Cardiac septum (tissue), 1 donor: ENCODE data around the gene DYDC2. TPM values are rescaled to one million over a fixed set of nuclear protein-coding genes. Genes with fewer than 3 reads are reported as not detected.

Source experiments
- DNase-seq: peaks from one replicate; pipeline ENCODE4 v3.0.0-alpha.2; 2020; ENCODE audit warnings: low spot score
- intact Hi-C: fragments of 100-400 bp; cut with DNase I; formaldehyde crosslinking; loops from one replicate; pipeline ENCODE4 v1.14.0; 2022
- total RNA-seq: library from RNA; stranded (reverse); fragmentation: NEBNext Ultra II Directional; extraction: Animal tissue kit (Norgen Biotek cat#: 25700); gene quantifications from one replicate; pipeline ENCODE4 v1.2.1, GENCODE V29; 2021
- donor health status: DM: no; HTN: no; CAD: no.

The DYDC2 gene
- total RNA-seq, 1 donor from 2014 or later = not detected

DNA sequence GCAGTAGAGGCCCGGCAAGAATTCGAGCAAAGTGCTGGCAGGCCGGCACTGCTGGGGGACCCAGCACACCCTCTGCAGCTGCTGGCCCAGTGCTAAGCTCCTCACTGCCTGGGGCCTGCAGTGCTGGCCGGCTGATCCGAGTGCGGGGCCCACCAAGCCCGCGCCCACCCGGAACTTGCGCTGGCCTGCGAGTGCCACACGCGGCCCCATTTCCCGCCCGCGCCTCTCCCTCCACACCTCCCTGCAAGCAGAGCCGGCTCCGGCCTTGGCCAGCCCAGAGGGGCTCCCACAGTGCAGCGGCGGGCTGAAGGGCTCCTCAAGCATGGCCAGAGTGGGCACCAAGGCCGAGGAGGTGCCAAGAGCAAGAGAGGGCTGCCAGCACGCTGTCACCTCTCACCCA, 3.1 kb downstream of the DYDC2 start:
- intact Hi-C loops = no loop called here
- DNase-seq = no peak

- intact Hi-C loops = no loop called here
- DNase-seq = no peak
These were observed 8.9 kb downstream of the DYDC2 start for GRCh38 chr10:80365510-80365909.

GRCh38 chr10:80371467-80371866, 14.9 kb downstream of the DYDC2 start:
- no peak for DNase-seq
- intact Hi-C loops = no loop called here

- intact Hi-C loops = no loop called here
- no peak for DNase-seq
These were observed 16.1 kb downstream of the DYDC2 start for GRCh38 chr10:80372675-80373074.

GRCh38 chr10:80373502-80373901, 16.9 kb downstream of the DYDC2 start:
- DNase-seq = no peak
- intact Hi-C loops = no loop called here

DNA sequence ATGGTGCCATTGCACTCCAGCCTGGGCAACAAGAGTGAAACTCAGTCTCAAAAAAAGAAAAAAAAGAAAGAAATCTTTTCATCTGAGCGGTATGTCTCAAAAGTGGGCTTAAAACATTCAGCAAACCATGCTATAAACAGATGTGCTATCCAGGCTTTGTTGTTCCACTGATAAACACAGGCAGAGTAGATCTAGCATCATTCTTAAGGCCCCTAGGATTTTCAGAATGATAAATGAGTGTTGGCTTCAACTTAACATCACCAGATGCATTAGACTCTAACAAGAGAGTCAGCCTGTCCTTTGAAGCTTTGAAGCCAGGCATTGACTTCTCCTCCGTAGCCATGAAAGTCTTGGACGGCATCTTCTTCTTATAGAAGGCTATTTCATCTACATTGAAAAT, 23.1 kb downstream of the DYDC2 start:
- no peak for DNase-seq
- intact Hi-C loops = loop anchor here (5.0 to 10.0 kb wide), 3 partner anchors 65 to 285 kb away; no protein-coding TSS in a partner anchor

DNA sequence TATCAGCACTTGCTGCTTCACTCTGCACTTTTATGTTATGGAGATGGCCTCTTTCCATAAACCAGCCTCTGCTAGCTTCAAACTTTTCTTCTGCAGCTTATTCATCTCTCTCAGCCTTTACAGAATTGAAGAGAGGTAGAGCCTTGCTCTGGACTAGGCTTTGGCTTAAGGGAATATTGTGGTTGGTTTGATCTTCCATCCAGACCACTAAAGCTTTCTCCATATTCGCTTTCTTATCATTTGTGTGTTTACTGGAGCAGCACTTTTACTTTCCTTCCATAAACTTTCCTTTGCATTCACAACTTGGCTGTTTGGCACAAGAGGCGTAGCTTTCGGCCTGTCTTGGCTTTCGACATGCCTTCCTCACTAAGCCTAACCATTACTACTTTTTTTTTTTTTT, 23.6 kb downstream of the DYDC2 start:
- no peak for DNase-seq
- intact Hi-C loops = loop anchor here (5.0 to 10.0 kb wide), 3 partner anchors 65 to 285 kb away; no protein-coding TSS in a partner anchor

DNA sequence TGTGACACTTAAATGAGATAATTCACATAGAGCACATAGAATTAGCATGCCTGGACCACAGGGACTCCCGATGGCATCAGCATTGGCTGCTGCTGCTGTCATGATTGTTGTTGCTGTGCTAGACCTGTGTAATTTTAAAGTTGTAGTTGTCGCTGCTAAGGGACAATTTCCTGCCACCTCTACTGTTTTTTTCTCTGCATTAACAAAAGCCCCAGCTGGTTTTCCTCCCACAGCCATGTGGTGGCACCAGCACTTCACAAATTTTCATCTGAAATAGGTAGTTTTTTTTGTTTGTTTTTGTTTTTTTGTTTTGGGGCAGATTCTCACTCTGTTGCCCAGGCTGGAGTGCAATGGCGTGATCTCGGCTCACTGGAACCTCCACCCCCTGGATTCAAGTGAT, 26.4 kb downstream of the DYDC2 start:
- intact Hi-C loops = loop anchor here (5.0 to 10.0 kb wide), 3 partner anchors 62 to 282 kb away; no protein-coding TSS in a partner anchor
- DNase-seq = no peak

- intact Hi-C loops = no loop called here
These were observed 34.2 kb downstream of the DYDC2 start for GRCh38 chr10:80390740-80391139.

GRCh38 chr10:80392250-80392649, 35.7 kb downstream of the DYDC2 start:
- intact Hi-C loops = no loop called here
- DNase-seq = no peak

More at GRCh38 chr10:80390740-80391139, 34.2 kb downstream of the DYDC2 start:
- DNase-seq = no peak

DNA sequence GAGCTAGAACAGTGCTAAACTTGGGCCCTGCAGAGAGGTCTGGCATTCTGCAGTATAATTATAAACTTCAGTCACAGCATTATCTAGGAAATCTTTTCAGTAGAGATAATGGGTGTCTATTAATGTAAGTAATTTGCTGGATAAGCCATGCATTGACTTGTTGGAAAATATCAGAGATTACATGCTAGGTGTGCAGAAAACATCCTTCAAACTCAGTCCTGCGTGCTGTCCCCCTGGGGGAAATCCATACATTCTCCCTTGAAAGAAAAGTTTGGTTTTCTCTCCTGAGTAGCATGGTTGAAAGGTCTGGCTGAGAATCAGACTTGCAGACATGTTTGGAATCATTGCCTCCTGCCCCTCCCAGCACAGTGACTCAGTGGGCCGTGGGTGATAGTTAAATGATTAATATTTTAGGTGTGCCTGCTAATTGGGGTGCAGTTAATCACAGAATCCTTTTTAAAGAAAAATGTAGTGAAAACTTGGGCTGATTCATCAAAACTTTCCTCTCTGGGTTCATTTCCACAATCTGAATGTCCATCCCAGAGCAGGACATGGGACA, 37.9 kb downstream of the DYDC2 start:
- no peak for DNase-seq
- intact Hi-C loops = no loop called here

DNA sequence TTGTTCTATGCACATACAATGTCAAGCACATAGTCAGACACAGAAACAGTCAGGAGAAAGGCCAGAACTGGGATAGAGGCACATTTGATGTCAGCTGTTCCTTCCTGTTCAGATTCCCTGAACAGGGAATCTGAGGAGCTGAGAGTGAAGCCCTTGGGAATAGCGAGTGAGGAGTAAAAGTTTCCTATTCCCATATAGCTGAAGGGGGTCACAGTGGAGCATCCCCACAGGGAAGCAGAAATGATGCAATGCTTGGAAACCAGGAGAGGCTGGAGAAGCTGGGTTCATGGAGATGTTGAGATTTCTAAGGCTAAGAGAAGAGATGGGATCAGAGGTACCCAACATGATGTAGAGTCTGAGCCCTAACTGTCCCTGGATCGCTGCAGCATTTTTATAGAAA, 40.4 kb downstream of the DYDC2 start:
- no peak for DNase-seq
- intact Hi-C loops = no loop called here

- no peak for DNase-seq
- intact Hi-C loops = no loop called here
These were observed 43.7 kb downstream of the DYDC2 start for GRCh38 chr10:80400136-80400804.

GRCh38 chr10:80405035-80405434, 48.5 kb downstream of the DYDC2 start:
- DNase-seq = no peak
- intact Hi-C loops = no loop called here

DNA sequence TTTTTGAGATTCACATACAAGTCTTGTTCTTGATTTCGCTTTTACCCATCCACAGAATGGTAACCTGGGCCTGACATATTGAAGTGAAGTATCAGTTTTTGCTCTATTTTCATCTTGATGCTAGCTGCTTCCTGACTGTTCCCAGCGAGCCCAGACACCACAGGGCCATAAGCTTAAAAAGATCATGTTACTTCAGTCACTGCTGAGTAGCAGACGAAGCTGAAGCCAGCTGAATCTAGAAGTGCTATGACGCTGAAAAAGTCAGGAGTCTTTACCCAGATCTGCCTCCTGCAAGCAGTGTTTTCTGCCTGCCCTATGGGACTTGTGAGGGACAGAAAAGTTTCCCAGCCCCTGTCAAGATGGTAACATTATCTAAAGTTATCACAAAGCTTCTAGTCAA, 49.0 kb downstream of the DYDC2 start:
- no peak for DNase-seq
- intact Hi-C loops = no loop called here

GRCh38 chr10:80406204-80406603, 49.6 kb downstream of the DYDC2 start:
- no peak for DNase-seq
- intact Hi-C loops = no loop called here

GRCh38 chr10:80407812-80408241, 51.2 kb downstream of the DYDC2 start:
- intact Hi-C loops = no loop called here
- DNase-seq = no peak

GRCh38 chr10:80408242-80409101, 51.9 kb downstream of the DYDC2 start, which contains the start of gene PRXL2A:
Gene PRXL2A, plus strand, starts transcription at chr10:80408551. Its CDS starts 11,917 bp downstream, at chr10:80420468.
- DNase-seq = peak; percentile 92
- intact Hi-C loops = no loop called here

- intact Hi-C loops = no loop called here
- DNase-seq = no peak
These were observed 52.5 kb downstream of the DYDC2 start for GRCh38 chr10:80409121-80409520.

GRCh38 chr10:80410122-80410521, 53.5 kb downstream of the DYDC2 start:
- intact Hi-C loops = no loop called here
- DNase-seq = no peak
